K562 (cell line): ENCODE results near the gene EML6.

ENCODE experiments used
- C11orf30 ChIP-seq: fragments of 450-650 bp; IDR thresholded peaks from 2 replicates; pipeline ENCODE4 v1.6.1; 2016; ENCODE audit warnings: low read depth, mild to moderate bottlenecking
- CHD2 ChIP-seq: IDR thresholded peaks from 2 replicates; pipeline ENCODE4 v1.6.1; 2011; ENCODE audit warnings: low read depth, low read length
- CHD4 ChIP-seq: fragments of 200-600 bp; sonication (generic); IDR thresholded peaks from 3 replicates; pipeline ENCODE4 v1.6.1; 2012; ENCODE audit warnings: low read depth, mild to moderate bottlenecking, mixed read lengths, low read length, inconsistent platforms; ENCODE audit not compliant: insufficient read depth, insufficient replicate concordance, poor library complexity, severe bottlenecking
- CTCF ChIP-seq, 3 experiments: IDR thresholded peaks in 2 of 3; conservative IDR thresholded peaks in 1 of 3; 2 replicates each; pipeline ENCODE4 v1.5.1; 2011 to 2012; ENCODE audit warnings: low read length in 3 of 3, mild to moderate bottlenecking in 3 of 3, control low read depth in 2 of 3, improper control_type of control experiment in 1 of 3, inconsistent platforms in 1 of 3, low read depth in 1 of 3, mixed read lengths in 1 of 3, moderate library complexity in 1 of 3; ENCODE audit not compliant: insufficient read depth in 2 of 3
- DDX20 ChIP-seq: fragments of 450-650 bp; IDR thresholded peaks from 2 replicates; pipeline ENCODE4 v1.6.1; 2016; ENCODE audit warnings: missing genetic modification characterization, low read depth, mild to moderate bottlenecking, missing compliant biosample characterization, moderate library complexity
- DNMT1 ChIP-seq: fragments of 450-650 bp; IDR thresholded peaks from 2 replicates; pipeline ENCODE4 v1.6.1; 2016; ENCODE audit warnings: antibody characterized with exemption, mild to moderate bottlenecking
- ELF4 ChIP-seq: fragments of 450-650 bp; formaldehyde crosslinking; IDR thresholded peaks from 2 replicates; pipeline ENCODE4 v1.4.0; 2022; ENCODE audit warnings: missing genetic modification characterization
- EP300 ChIP-seq: IDR thresholded peaks from 2 replicates; pipeline ENCODE4 v1.6.1; 2012; ENCODE audit warnings: low read length, improper control_type of control experiment
- LEF1 ChIP-seq: fragments of 450-650 bp; IDR thresholded peaks from 2 replicates; pipeline ENCODE4 v1.6.1; 2016; ENCODE audit warnings: mild to moderate bottlenecking
- SIN3B ChIP-seq: fragments of 450-650 bp; IDR thresholded peaks from 2 replicates; pipeline ENCODE4 v1.6.1; 2017; ENCODE audit warnings: low read depth, mild to moderate bottlenecking, moderate library complexity
- SP2 ChIP-seq: IDR thresholded peaks from 2 replicates; pipeline ENCODE4 v1.6.1; 2011; ENCODE audit warnings: mild to moderate bottlenecking, low read depth, low read length, moderate library complexity; ENCODE audit not compliant: poor library complexity, severe bottlenecking; ENCODE audit errors: extremely low read depth
- TAF1 ChIP-seq: IDR thresholded peaks from 2 replicates; pipeline ENCODE4 v1.6.1; 2011; ENCODE audit warnings: mild to moderate bottlenecking, low read length, moderate library complexity; ENCODE audit not compliant: insufficient read depth, control insufficient read depth, severe bottlenecking; ENCODE audit errors: extremely low read depth
- ZNF184 ChIP-seq: sonication (generic); formaldehyde crosslinking; IDR thresholded peaks from 2 replicates; pipeline ENCODE4 v1.5.0; 2020; ENCODE audit warnings: missing genetic modification reagents

GRCh38 chr2:54862229-54862628 lies 138.8 kb downstream of the EML6 start:
- TF ChIP-seq C11orf30, result no peak
- TF ChIP-seq EP300, result no peak
- no peak for TF ChIP-seq ZNF184
- TF ChIP-seq CHD4, result no peak
- TF ChIP-seq DNMT1, result no peak
- no peak for TF ChIP-seq SP2
- TF ChIP-seq DDX20 (tag), result no peak
- no peak for TF ChIP-seq ELF4 (CRISPR knock-in tag)
- no peak for TF ChIP-seq CTCF (IDR thresholded peaks at IDR 0.05 in 2 of 3, conservative IDR thresholded peaks at IDR 0.05 in 1 of 3; ENCODE audit: insufficient read depth in 2 of 3, low read depth in 1 of 3, low read length in 3 of 3)
- TF ChIP-seq TAF1, result no peak
- TF ChIP-seq CHD2, result no peak
- TF ChIP-seq LEF1, result no peak
- no peak for TF ChIP-seq SIN3B
